Measurements from ENCODE around the gene UBE2O.

Gene UBE2O

GRCh38 chr17:76371656-76372628 is 81.0 kb downstream of the UBE2O start:
- no peak for DNase-seq (ENCODE audit: low read depth in 1 of 2, low spot score in 1 of 2)
- TF ChIP-seq POLR2AphosphoS5 (IDR thresholded peaks at IDR 0.05; ENCODE audit: low read depth) (no peak), GABPA (IDR thresholded peaks at IDR 0.05; ENCODE audit: low read depth) (no peak), SPI1 (IDR thresholded peaks at IDR 0.05; ENCODE audit: borderline replicate concordance, low read depth) (no peak)
- TF ChIP-seq, protein P1, sequence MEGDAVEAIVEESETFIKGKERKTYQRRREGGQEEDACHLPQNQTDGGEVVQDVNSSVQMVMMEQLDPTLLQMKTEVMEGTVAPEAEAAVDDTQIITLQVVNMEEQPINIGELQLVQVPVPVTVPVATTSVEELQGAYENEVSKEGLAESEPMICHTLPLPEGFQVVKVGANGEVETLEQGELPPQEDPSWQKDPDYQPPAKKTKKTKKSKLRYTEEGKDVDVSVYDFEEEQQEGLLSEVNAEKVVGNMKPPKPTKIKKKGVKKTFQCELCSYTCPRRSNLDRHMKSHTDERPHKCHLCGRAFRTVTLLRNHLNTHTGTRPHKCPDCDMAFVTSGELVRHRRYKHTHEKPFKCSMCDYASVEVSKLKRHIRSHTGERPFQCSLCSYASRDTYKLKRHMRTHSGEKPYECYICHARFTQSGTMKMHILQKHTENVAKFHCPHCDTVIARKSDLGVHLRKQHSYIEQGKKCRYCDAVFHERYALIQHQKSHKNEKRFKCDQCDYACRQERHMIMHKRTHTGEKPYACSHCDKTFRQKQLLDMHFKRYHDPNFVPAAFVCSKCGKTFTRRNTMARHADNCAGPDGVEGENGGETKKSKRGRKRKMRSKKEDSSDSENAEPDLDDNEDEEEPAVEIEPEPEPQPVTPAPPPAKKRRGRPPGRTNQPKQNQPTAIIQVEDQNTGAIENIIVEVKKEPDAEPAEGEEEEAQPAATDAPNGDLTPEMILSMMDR (IDR thresholded peaks at IDR 0.05; ENCODE audit: insufficient read depth, low read length): no peak
- TF ChIP-seq, protein P2, sequence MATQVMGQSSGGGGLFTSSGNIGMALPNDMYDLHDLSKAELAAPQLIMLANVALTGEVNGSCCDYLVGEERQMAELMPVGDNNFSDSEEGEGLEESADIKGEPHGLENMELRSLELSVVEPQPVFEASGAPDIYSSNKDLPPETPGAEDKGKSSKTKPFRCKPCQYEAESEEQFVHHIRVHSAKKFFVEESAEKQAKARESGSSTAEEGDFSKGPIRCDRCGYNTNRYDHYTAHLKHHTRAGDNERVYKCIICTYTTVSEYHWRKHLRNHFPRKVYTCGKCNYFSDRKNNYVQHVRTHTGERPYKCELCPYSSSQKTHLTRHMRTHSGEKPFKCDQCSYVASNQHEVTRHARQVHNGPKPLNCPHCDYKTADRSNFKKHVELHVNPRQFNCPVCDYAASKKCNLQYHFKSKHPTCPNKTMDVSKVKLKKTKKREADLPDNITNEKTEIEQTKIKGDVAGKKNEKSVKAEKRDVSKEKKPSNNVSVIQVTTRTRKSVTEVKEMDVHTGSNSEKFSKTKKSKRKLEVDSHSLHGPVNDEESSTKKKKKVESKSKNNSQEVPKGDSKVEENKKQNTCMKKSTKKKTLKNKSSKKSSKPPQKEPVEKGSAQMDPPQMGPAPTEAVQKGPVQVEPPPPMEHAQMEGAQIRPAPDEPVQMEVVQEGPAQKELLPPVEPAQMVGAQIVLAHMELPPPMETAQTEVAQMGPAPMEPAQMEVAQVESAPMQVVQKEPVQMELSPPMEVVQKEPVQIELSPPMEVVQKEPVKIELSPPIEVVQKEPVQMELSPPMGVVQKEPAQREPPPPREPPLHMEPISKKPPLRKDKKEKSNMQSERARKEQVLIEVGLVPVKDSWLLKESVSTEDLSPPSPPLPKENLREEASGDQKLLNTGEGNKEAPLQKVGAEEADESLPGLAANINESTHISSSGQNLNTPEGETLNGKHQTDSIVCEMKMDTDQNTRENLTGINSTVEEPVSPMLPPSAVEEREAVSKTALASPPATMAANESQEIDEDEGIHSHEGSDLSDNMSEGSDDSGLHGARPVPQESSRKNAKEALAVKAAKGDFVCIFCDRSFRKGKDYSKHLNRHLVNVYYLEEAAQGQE (IDR thresholded peaks at IDR 0.05; ENCODE audit: insufficient replicate concordance, low read depth): no peak
- Histone ChIP-seq H3K27ac (replicated peaks) (no peak overlapping the region), H3K27me3 (ENCODE audit: insufficient read depth, poor library complexity, severe bottlenecking) (no peaks in the 10 kb centered on the region), H3K4me3 (replicated peaks; ENCODE audit: insufficient read depth, low read length) (no peak overlapping the region)

- H3K27ac ChIP-seq (replicated peaks): no peak overlapping the region
- TF ChIP-seq POLR2AphosphoS5 (IDR thresholded peaks at IDR 0.05; ENCODE audit: low read depth): no peak
- no peak for TF ChIP-seq GABPA (IDR thresholded peaks at IDR 0.05; ENCODE audit: low read depth)
- TF ChIP-seq, protein P1 (IDR thresholded peaks at IDR 0.05; ENCODE audit: insufficient read depth, low read length): no peak
- TF ChIP-seq, protein P2 (IDR thresholded peaks at IDR 0.05; ENCODE audit: insufficient replicate concordance, low read depth): no peak
- TF ChIP-seq SPI1 (IDR thresholded peaks at IDR 0.05; ENCODE audit: borderline replicate concordance, low read depth): no peak
- DNase-seq (ENCODE audit: low read depth in 1 of 2, low spot score in 1 of 2): no peak
- no peaks in the 10 kb centered on the region for H3K27me3 ChIP-seq (ENCODE audit: insufficient read depth, poor library complexity, severe bottlenecking)
- H3K4me3 ChIP-seq (replicated peaks; ENCODE audit: insufficient read depth, low read length): no peak overlapping the region
Observed at GRCh38 chr17:76370261-76370993, 82.5 kb downstream of the UBE2O start.

- Histone ChIP-seq H3K27ac (replicated peaks) (no peak overlapping the region), H3K27me3 (ENCODE audit: insufficient read depth, poor library complexity, severe bottlenecking) (no peaks in the 10 kb centered on the region), H3K4me3 (replicated peaks; ENCODE audit: insufficient read depth, low read length) (no peak overlapping the region)
- TF ChIP-seq, protein P2 (IDR thresholded peaks at IDR 0.05; ENCODE audit: insufficient replicate concordance, low read depth): no peak
- TF ChIP-seq, protein P1 (IDR thresholded peaks at IDR 0.05; ENCODE audit: insufficient read depth, low read length): no peak
- TF ChIP-seq POLR2AphosphoS5 (IDR thresholded peaks at IDR 0.05; ENCODE audit: low read depth) (no peak), GABPA (IDR thresholded peaks at IDR 0.05; ENCODE audit: low read depth) (no peak), SPI1 (IDR thresholded peaks at IDR 0.05; ENCODE audit: borderline replicate concordance, low read depth) (no peak)
- DNase-seq (ENCODE audit: low read depth in 1 of 2, low spot score in 1 of 2): no peak
Observed at GRCh38 chr17:76369804-76370203, 83.1 kb downstream of the UBE2O start.

Data from HL-60 (cell line).